IMR-90 (cell line): ENCODE data around the gene RASL11B. TPM values are rescaled to one million over a fixed set of nuclear protein-coding genes. Genes with fewer than 3 reads are reported as not detected.

ENCODE experiments used
- ATAC-seq: fragments of 200-7000 bp; cut with Tn5 transposase; 2 replicates; pipeline ENCODE4 v1.9.1; 2020; ENCODE audit warnings: low read depth, mild to moderate bottlenecking, moderate library complexity
- BruUV-seq: library from RNA; stranded (reverse); fragments of 400-500 nt; replicated peaks from 2 replicates; lab custom pipeline; 2021; lab: Mats Ljungman, UMichigan
- CTCF ChIA-PET: fragments of 300-600 bp; formaldehyde crosslinking; extraction: SDS; loops from one replicate; lab custom pipeline; 2021; ENCODE audit warnings: antibody characterized with exemption; lab: Yijun Ruan, JAX
- POLR2A ChIA-PET: fragments of 300-600 bp; sonication (Branson Sonifier 250); formaldehyde crosslinking; loops from one replicate; lab custom pipeline; 2022; ENCODE audit warnings: antibody characterized with exemption; ENCODE audit not compliant: unreplicated experiment; lab: Charles Lee
- DNase-seq: peaks from one replicate; pipeline ENCODE4 v3.0.0; 2013
- H2AFZ ChIP-seq: replicated peaks from 2 replicates; pipeline ENCODE3; 2013; ENCODE audit warnings: low read length, mild to moderate bottlenecking; ENCODE audit not compliant: poor library complexity
- H2AK5ac ChIP-seq: 2 replicates; pipeline ENCODE4 v1.6.1; 2013; ENCODE audit warnings: low read depth, low read length, inconsistent platforms
- H2AK9ac ChIP-seq: replicated peaks from 2 replicates; pipeline ENCODE3; 2013; ENCODE audit warnings: mild to moderate bottlenecking, low read depth, low read length, moderate library complexity; ENCODE audit not compliant: poor library complexity
- H2BK120ac ChIP-seq: 2 replicates; pipeline ENCODE4 v1.6.1; 2013; ENCODE audit warnings: low read depth, low read length, inconsistent platforms
- H2BK15ac ChIP-seq: 3 replicates; pipeline ENCODE4 v1.6.1; 2013; ENCODE audit warnings: low read depth, low read length, inconsistent platforms
- H2BK20ac ChIP-seq: 2 replicates; pipeline ENCODE4 v1.6.1; 2013; ENCODE audit warnings: low read depth, mild to moderate bottlenecking, inconsistent platforms, low read length, moderate library complexity
- H2BK5ac ChIP-seq: 2 replicates; pipeline ENCODE4 v1.6.1; 2013; ENCODE audit warnings: mild to moderate bottlenecking, low read depth, low read length, inconsistent platforms; ENCODE audit not compliant: poor library complexity, severe bottlenecking
- H3K14ac ChIP-seq: replicated peaks from 2 replicates; pipeline ENCODE4 v1.6.1; 2013; ENCODE audit warnings: low read depth, low read length, inconsistent platforms
- H3K18ac ChIP-seq: 2 replicates; pipeline ENCODE4 v1.6.1; 2013; ENCODE audit warnings: low read depth, low read length, control low read depth
- H3K23ac ChIP-seq: 2 replicates; pipeline ENCODE4 v1.6.1; 2013; ENCODE audit warnings: low read depth, low read length, inconsistent platforms
- H3K27ac ChIP-seq: 2 replicates; pipeline ENCODE4 v1.5.1; 2013; ENCODE audit warnings: mild to moderate bottlenecking, control low read depth, low read length; ENCODE audit not compliant: insufficient read depth
- H3K27me3 ChIP-seq: 2 replicates; pipeline ENCODE4 v1.6.1; 2013; ENCODE audit warnings: low read length; ENCODE audit not compliant: control insufficient read depth, insufficient read depth
- H3K36me3 ChIP-seq: 2 replicates; pipeline ENCODE4 v1.6.1; 2013; ENCODE audit warnings: low read length, mixed read lengths; ENCODE audit not compliant: control insufficient read depth, insufficient read depth
- H3K4ac ChIP-seq: 2 replicates; pipeline ENCODE4 v1.6.1; 2013; ENCODE audit warnings: low read depth, low read length, inconsistent platforms
- H3K4me1 ChIP-seq: 2 replicates; pipeline ENCODE4 v1.6.1; 2013; ENCODE audit warnings: low read length, mixed read lengths; ENCODE audit not compliant: control insufficient read depth, insufficient read depth
- H3K4me2 ChIP-seq: 2 replicates; pipeline ENCODE4 v1.6.1; 2013; ENCODE audit warnings: low read depth, mild to moderate bottlenecking, control low read depth, low read length, moderate library complexity
- H3K4me3 ChIP-seq: 2 replicates; pipeline ENCODE4 v1.5.1; 2013; ENCODE audit warnings: low read depth, mild to moderate bottlenecking, control low read depth, low read length, moderate library complexity; ENCODE audit not compliant: insufficient read depth
- H3K56ac ChIP-seq: 2 replicates; pipeline ENCODE4 v1.6.1; 2013; ENCODE audit warnings: low read length, inconsistent platforms; ENCODE audit not compliant: insufficient read depth; ENCODE audit errors: extremely low read depth
- H3K79me1 ChIP-seq, 2 experiments: 2 replicates each; pipeline ENCODE4 v1.6.1; 2013; ENCODE audit warnings: low read length in 2 of 2, inconsistent platforms in 1 of 2, low read depth in 1 of 2
- H3K9ac ChIP-seq: 2 replicates; pipeline ENCODE4 v1.6.1; 2013; ENCODE audit warnings: low read depth, low read length, control low read depth
- H3K9me1 ChIP-seq: 2 replicates; pipeline ENCODE4 v1.6.1; 2013; ENCODE audit warnings: low read length, inconsistent platforms; ENCODE audit not compliant: insufficient read depth
- H3K9me3 ChIP-seq: 2 replicates; pipeline ENCODE4 v1.6.1; 2013; ENCODE audit warnings: low read length; ENCODE audit not compliant: control insufficient read depth, insufficient read depth
- H4K20me1 ChIP-seq: 2 replicates; pipeline ENCODE4 v1.6.1; 2013; ENCODE audit warnings: low read length, inconsistent platforms; ENCODE audit not compliant: insufficient read depth
- H4K5ac ChIP-seq: 2 replicates; pipeline ENCODE4 v1.6.1; 2013; ENCODE audit warnings: mild to moderate bottlenecking, low read depth, low read length, control low read depth
- H4K8ac ChIP-seq, 2 experiments: 2 replicates each; pipeline ENCODE4 v1.6.1; 2013; ENCODE audit warnings: low read depth in 2 of 2, low read length in 2 of 2, control low read depth in 1 of 2, inconsistent platforms in 1 of 2
- H4K91ac ChIP-seq: 2 replicates; pipeline ENCODE4 v1.6.1; 2013; ENCODE audit warnings: low read depth, low read length, inconsistent platforms; ENCODE audit not compliant: insufficient read depth
- CEBPB ChIP-seq: IDR thresholded peaks from 2 replicates; pipeline ENCODE4 v1.6.1; 2012; ENCODE audit warnings: low read depth, low read length, improper control_type of control experiment
- FOS ChIP-seq: fragments of 150-350 bp; IDR thresholded peaks from 2 replicates; pipeline ENCODE4 v1.6.1; 2016; ENCODE audit warnings: low read depth, low read length
- POLR2A ChIP-seq: IDR thresholded peaks from 2 replicates; pipeline ENCODE4 v1.6.1; 2012; ENCODE audit warnings: mild to moderate bottlenecking, low read depth, low read length
- RAD21 ChIP-seq: IDR thresholded peaks from 2 replicates; pipeline ENCODE4 v1.6.1; 2012; ENCODE audit warnings: low read length, improper control_type of control experiment
- WGBS, 2 experiments: methylation state at CpG; one replicate each; pipeline versions ENCODE4 v1.1.5 to v1.1.7; 2013; ENCODE audit warnings: missing lambda C conversion rate in 2 of 2; ENCODE audit not compliant: insufficient read length in 1 of 2; ENCODE audit errors: extremely low coverage in 2 of 2; 5-methylcytosine and 5-hydroxymethylcytosine counted together
- dilution Hi-C: fragments of 300-500 bp; cut with HindIII; formaldehyde crosslinking; loops from one replicate; pipeline ENCODE4 v1.14.3; 2018; ENCODE audit warnings: low sequenced_read_pairs; ENCODE audit not compliant: unreplicated experiment
- in situ Hi-C: fragments of 300-500 bp; cut with MboI; formaldehyde crosslinking; loops from 3 replicates; pipeline ENCODE4 v1.14.3; 2019; ENCODE audit warnings: low sequenced_read_pairs, inconsistent platforms, mixed read lengths
- intact Hi-C: fragments of 100-400 bp; cut with micrococcal nuclease; formaldehyde crosslinking; loops from 2 replicates; pipeline ENCODE4 v1.10.0; 2022
- polyA plus RNA-seq, 3 experiments: library from polyadenylated mRNA; depleted of rRNA; stranded (reverse); fragments of >200 nt; gene quantifications; 2 replicates each; pipeline ENCODE4 v1.2.3, GENCODE V29; 2012; ENCODE audit warnings: low replicate concordance in 1 of 3
- total RNA-seq: library from RNA; depleted of rRNA; stranded (reverse); fragments of >200 nt; gene quantifications from 2 replicates; pipeline ENCODE4 v1.2.3, GENCODE V29; 2012

Gene RASL11B
- total and polyA plus RNA-seq, 2 of the 4 experiments (the other 2 are of a cell fraction) = 0.18 to 0.31 TPM

DNA sequence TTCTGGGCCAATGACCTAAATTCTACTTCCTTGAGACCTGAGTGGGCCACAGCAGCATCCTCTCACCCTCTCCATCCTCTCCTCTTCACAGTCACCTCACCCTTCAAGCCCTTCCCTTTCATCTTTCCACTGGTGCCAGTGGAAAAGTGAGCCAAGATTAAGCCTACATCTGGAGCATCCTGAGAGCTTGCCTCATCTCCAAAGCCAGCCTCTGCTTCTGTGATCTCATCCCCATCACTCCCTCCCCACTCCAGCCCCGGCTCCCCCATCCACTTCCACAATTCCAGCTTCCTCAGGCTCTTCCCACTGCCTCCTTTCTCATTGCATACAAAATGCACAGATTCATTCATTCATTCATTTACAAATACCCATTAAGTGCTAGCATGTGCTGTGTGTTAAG is 10.1 kb upstream of the RASL11B start:
- BruUV-seq = no TSS peak
- no peak for TF ChIP-seq RAD21
- no peak for TF ChIP-seq CEBPB
- TF ChIP-seq POLR2A = no peak
- no peak for TF ChIP-seq FOS
- peaks cover 2% of the 10 kb centered on the region; the same call in 1 of the 2 replicates for H3K4me1 ChIP-seq
- no peaks in the 10 kb centered on the region for H3K36me3 ChIP-seq
- ATAC-seq (no peak), DNase-seq (no peak)
- H4K91ac ChIP-seq = no peak overlapping the region
- H4K20me1 ChIP-seq = no peaks in the 10 kb centered on the region
- no peak overlapping the region for H2AFZ ChIP-seq
- H3K79me1 ChIP-seq = no peaks in the 10 kb centered on the region
- no peak overlapping the region for H3K18ac ChIP-seq
- no peak overlapping the region for H3K27ac ChIP-seq
- H3K9me3 ChIP-seq = no peaks in the 10 kb centered on the region
- dilution Hi-C loops = no loop called here
- no peak overlapping the region for H3K23ac ChIP-seq
- H3K4ac ChIP-seq = peak overlapping the region; percentile 45; the same call in 1 of the 2 replicates
- H3K27me3 ChIP-seq = no peaks in the 10 kb centered on the region
- POLR2A ChIA-PET = interaction anchor here (1.0 kb wide), 1 partner anchor 94 kb away, joined by 3 read pairs; no protein-coding TSS in a partner anchor
- H3K4me2 ChIP-seq = no peak overlapping the region
- in situ Hi-C loops = no loop called here
- H2BK120ac ChIP-seq = peak overlapping the region; percentile 60; the same call in 1 of the 2 replicates
- no peak overlapping the region for H4K5ac ChIP-seq
- no peak overlapping the region for H3K4me3 ChIP-seq
- H4K8ac ChIP-seq = no peak overlapping the region
- peak overlapping the region; percentile 30; the same call in 2 of the 3 replicates for H2BK15ac ChIP-seq
- no peak overlapping the region for H3K9ac ChIP-seq
- peak overlapping the region; percentile 82; the same call in 1 of the 2 replicates for H2BK20ac ChIP-seq
- H3K56ac ChIP-seq = no peak overlapping the region
- CTCF ChIA-PET = no interaction called here
- H2AK9ac ChIP-seq = no peak overlapping the region
- WGBS, 2 experiments = no CpG with 5 or more reads among the region's 1 CpG
- H3K9me1 ChIP-seq = peaks cover 17% of the 10 kb centered on the region
- intact Hi-C loops = no loop called here
- H2AK5ac ChIP-seq = peak overlapping the region; percentile 43; the same call in 1 of the 2 replicates
- no peak overlapping the region for H2BK5ac ChIP-seq
- no peak overlapping the region for H3K14ac ChIP-seq
